HFF-Myc (cell line): Measurements from ENCODE around the gene HYPK.

Source experiments
- DNase-seq: peaks from one replicate; pipeline ENCODE4 v3.0.0-alpha.2; 2011; ENCODE audit warnings: low read depth; ENCODE audit errors: extremely low read depth
- H3K4me3 ChIP-seq: replicated peaks from 2 replicates; pipeline ENCODE4 v1.5.1; 2011; ENCODE audit warnings: low read depth, mild to moderate bottlenecking, control low read depth, low read length
- TF ChIP-seq, protein P1 (sequence below): IDR thresholded peaks from 2 replicates; pipeline ENCODE4 v1.5.1; 2012; ENCODE audit warnings: mild to moderate bottlenecking, low read depth, low read length, control low read depth; ENCODE audit errors: missing control alignments

Gene HYPK

DNA sequence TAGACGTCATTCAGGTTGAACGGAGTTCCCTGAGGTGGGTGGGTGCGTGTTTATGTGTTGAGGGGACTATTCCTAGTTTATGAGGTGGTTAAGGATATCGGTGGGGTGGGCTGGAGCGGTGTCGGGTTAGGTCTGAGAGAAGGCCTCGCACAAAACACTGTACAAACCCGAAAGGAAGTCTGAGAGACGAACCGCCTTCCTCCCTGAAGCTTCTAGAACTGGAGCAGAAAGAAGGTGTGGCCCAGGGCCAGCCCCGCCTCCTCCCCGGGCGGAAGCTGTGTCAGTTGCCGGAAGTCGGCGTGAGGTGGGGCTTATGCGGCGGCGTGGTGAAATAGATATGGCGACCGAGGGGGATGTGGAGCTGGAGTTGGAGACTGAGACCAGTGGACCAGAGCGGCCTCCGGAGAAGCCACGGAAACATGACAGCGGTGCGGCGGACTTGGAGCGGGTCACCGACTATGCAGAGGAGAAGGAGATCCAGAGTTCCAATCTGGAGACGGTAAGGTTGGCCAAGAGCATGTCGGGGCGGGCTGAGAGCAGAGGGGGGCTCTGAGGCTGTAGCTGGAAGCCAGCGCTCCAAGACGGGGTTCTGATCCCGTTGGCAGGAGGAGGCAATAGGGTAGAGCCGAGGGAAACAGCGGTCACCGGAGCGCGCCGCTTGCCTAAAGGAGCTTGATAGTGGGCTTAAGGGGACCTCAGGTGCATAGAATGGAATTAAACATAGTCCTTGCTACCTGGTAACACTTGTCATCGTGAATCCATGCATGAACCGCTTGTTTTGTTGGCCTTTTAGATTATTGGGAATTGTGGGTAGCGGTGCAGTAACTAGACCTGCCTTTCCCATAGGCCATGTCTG is at the start of gene HYPK:
Gene HYPK (plus strand): TSS at position 314 of the 856 bp plus-strand sequence. CDS start 24 bp downstream, at position 338.
- DNase-seq = peak; percentile 60
- TF ChIP-seq, protein P1, sequence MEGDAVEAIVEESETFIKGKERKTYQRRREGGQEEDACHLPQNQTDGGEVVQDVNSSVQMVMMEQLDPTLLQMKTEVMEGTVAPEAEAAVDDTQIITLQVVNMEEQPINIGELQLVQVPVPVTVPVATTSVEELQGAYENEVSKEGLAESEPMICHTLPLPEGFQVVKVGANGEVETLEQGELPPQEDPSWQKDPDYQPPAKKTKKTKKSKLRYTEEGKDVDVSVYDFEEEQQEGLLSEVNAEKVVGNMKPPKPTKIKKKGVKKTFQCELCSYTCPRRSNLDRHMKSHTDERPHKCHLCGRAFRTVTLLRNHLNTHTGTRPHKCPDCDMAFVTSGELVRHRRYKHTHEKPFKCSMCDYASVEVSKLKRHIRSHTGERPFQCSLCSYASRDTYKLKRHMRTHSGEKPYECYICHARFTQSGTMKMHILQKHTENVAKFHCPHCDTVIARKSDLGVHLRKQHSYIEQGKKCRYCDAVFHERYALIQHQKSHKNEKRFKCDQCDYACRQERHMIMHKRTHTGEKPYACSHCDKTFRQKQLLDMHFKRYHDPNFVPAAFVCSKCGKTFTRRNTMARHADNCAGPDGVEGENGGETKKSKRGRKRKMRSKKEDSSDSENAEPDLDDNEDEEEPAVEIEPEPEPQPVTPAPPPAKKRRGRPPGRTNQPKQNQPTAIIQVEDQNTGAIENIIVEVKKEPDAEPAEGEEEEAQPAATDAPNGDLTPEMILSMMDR = no peak
- peak within 1 kb of the TSS; percentile 96 for H3K4me3 ChIP-seq

DNA sequence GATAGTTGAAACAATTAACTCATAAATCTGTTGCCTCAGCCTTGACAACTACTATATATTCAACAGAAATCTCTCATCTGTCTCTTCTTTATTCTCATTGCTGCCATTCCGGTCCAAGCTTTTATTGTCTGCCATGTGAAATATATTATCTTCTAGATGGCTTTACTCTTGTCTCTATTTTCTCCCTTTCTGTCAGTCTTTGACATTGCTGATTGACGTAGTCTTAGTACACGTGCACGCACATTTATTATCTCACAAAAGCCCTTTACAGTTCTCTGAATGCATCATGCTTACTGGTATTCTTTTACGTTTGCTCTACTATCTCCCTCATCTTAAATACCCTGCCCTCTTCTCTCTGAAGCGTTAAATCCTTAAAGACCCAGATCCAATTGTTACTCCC is 48.5 kb upstream of the HYPK start:
- H3K4me3 ChIP-seq = no peak overlapping the region
- TF ChIP-seq, protein P1 = no peak
- no peak for DNase-seq

GRCh38 chr15:43762824-43763223 is 37.6 kb upstream of the HYPK start:
- H3K4me3 ChIP-seq = no peak overlapping the region
- no peak for DNase-seq
- TF ChIP-seq, protein P1 = no peak

DNA sequence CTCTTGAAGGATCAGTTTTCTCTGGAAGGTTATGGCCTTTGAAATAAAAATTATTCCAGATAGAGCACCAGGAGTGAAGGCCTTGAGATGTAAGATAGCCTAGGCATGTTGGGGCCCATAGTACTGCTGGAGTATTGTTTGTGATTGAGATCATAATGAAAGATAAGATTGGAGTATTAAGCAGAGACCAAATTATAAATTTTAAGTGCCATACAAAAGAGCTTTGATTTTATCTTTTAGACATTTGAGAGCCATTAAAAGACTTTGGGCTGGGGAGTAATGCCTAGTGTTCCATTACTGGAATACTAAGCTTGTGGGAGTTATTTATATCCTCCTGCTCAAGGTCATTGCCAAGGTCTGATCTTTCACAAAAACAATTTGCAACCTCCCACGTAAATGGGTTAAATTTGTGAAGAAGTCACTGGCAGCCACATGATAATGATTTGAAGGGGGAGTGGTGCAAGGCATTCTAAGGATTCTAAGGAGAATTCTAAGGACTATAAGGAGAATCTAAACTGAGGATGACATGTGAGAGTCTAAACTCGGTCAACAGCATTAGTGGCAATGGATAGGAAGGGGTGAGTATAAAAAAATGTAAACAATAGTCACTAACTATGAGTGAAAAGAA is 36.5 kb upstream of the HYPK start:
- TF ChIP-seq, protein P1 = no peak
- no peak for DNase-seq

DNA sequence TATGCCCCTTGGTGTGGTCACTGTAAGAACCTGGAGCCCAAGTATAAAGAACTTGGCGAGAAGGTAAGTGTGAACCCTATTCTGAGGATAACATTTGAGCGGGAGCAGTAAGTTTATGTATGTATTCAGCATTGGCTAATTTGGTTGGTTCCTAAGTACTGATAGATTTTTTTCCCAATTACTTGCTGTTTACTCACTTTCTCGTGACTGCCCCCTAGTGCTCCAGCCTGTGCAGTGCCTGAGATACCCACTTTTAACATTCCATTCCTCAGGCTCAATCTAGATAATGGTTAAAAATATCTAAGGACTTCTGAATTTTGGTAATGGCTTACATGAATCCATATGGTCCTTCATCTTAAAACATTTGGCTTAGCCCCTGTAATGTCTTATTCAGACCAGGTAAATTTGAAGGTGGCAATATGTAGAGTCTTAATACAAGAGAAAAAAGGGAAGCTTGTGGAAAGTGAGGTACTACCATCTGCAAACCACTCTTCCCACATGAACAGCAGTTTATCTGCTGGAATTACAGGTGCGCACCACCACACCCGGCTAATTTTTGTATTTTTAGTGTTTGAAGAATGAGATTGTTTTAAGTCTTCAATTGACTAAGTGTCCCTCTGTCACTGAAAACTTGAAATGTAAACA is 30.7 kb upstream of the HYPK start:
- peak; percentile 35 for DNase-seq
- H3K4me3 ChIP-seq = no peak overlapping the region
- TF ChIP-seq, protein P1 = peak; percentile 87

More for the DNA sequence above, 36.5 kb upstream of the HYPK start:
- H3K4me3 ChIP-seq = no peak overlapping the region

DNA sequence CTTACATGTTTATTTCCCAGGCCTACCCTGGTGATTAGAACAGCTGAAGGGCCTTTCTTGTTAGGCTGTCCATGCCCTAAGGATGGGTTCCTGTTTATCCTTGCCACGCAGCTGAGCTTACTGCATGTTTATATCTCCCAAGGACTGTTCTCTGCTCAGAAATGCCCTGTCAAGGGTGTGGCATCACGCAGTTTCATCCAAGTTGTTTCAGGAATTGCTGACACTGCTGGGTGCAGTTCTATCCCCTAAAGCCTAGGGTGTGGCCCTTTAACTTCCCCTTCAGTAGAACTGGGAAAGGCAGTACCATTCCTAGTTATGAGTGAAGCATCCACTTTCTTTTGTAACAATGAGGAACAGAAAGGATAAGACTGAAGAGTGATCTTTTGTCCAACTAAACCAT is 28.6 kb upstream of the HYPK start:
- no peak overlapping the region for H3K4me3 ChIP-seq
- TF ChIP-seq, protein P1 = no peak
- no peak for DNase-seq
